Large intestine (tissue), 3 donors: Measurements from ENCODE around the gene MYZAP. TPM values are rescaled to one million over a fixed set of nuclear protein-coding genes. Genes with fewer than 3 reads are reported as not detected.

Experiments
- DNase-seq, 2 donors: peaks; one replicate each; pipeline versions ENCODE4 v3.0.0 to v3.0.0-alpha.2; 2013
- H3K27ac ChIP-seq: one replicate; pipeline ENCODE4 v1.5.1; 2013; ENCODE audit warnings: low read length
- H3K27me3 ChIP-seq: 2 replicates; pipeline ENCODE4 v1.6.1; 2013; ENCODE audit warnings: low read length; ENCODE audit not compliant: control insufficient read depth, insufficient read depth
- H3K36me3 ChIP-seq: 2 replicates; pipeline ENCODE4 v1.6.1; 2013; ENCODE audit warnings: low read length; ENCODE audit not compliant: control insufficient read depth, insufficient read depth
- H3K4me1 ChIP-seq: one replicate; pipeline ENCODE4 v1.6.1; 2013; ENCODE audit warnings: low read length; ENCODE audit not compliant: control insufficient read depth, insufficient read depth
- H3K4me3 ChIP-seq: one replicate; pipeline ENCODE4 v1.5.1; 2013; ENCODE audit warnings: low read length
- H3K9me3 ChIP-seq: one replicate; pipeline ENCODE4 v1.6.1; 2013; ENCODE audit warnings: mild to moderate bottlenecking, low read depth, low read length, moderate library complexity; ENCODE audit not compliant: control insufficient read depth
- WGBS: methylation state at CpG from one replicate; pipeline ENCODE4 v1.1.5; 2013; ENCODE audit warnings: low lambda C conversion rate; ENCODE audit not compliant: insufficient coverage; 5-methylcytosine and 5-hydroxymethylcytosine counted together
- polyA plus RNA-seq: library from polyadenylated mRNA; unstranded; fragments of 120-200 nt; gene quantifications from one replicate; pipeline ENCODE4 v1.2.1, GENCODE V29; 2013

Gene MYZAP
- polyA plus RNA-seq, 1 donor, result 17.5 TPM

- Histone ChIP-seq H3K4me3 (no peak overlapping the region), H3K9me3 (no peaks in the 10 kb centered on the region), H3K4me1 (peaks cover 7% of the 10 kb centered on the region), H3K27me3 (no peaks in the 10 kb centered on the region), H3K27ac (no peak overlapping the region), H3K36me3 (peaks cover 2% of the 10 kb centered on the region)
- DNase-seq, result no peak
- WGBS, result no CpG with 5 or more reads among the region's 6 CpGs
Observed at GRCh38 chr15:57690341-57690966, 98.8 kb downstream of the MYZAP start.

GRCh38 chr15:57691082-57691481, 99.4 kb downstream of the MYZAP start:
- peaks cover under 1% of the 10 kb centered on the region for H3K4me1 ChIP-seq
- WGBS, result no CpG with 5 or more reads among the region's 1 CpG
- DNase-seq, result no peak

GRCh38 chr15:57692709-57693108, 101.0 kb downstream of the MYZAP start:
- Histone ChIP-seq H3K36me3 (peaks cover 2% of the 10 kb centered on the region), H3K9me3 (no peaks in the 10 kb centered on the region), H3K27ac (no peak overlapping the region), H3K4me1 (no peaks in the 10 kb centered on the region), H3K4me3 (no peak overlapping the region), H3K27me3 (no peaks in the 10 kb centered on the region)
- WGBS, result 100% methylated on average over 1 of the region's 1 CpG
- DNase-seq, result no peak

More at GRCh38 chr15:57691082-57691481, 99.4 kb downstream of the MYZAP start:
- Histone ChIP-seq H3K27me3 (no peaks in the 10 kb centered on the region), H3K4me3 (no peak overlapping the region), H3K27ac (no peak overlapping the region), H3K9me3 (no peaks in the 10 kb centered on the region), H3K36me3 (peaks cover 2% of the 10 kb centered on the region)

GRCh38 chr15:57694279-57694678, 102.6 kb downstream of the MYZAP start:
- H3K27ac ChIP-seq, result no peak overlapping the region
- H3K4me3 ChIP-seq, result no peak overlapping the region
- H3K36me3 ChIP-seq, result peaks cover 2% of the 10 kb centered on the region
- H3K27me3 ChIP-seq, result no peaks in the 10 kb centered on the region
- DNase-seq, result no peak
- no peaks in the 10 kb centered on the region for H3K9me3 ChIP-seq
- H3K4me1 ChIP-seq, result no peaks in the 10 kb centered on the region
- WGBS, result 100% methylated on average over 1 of the region's 1 CpG

- H3K36me3 ChIP-seq, result no peaks in the 10 kb centered on the region
- WGBS, result 62% methylated on average over 2 of the region's 5 CpGs
- no peaks in the 10 kb centered on the region for H3K9me3 ChIP-seq
- H3K4me1 ChIP-seq, result no peaks in the 10 kb centered on the region
- H3K27ac ChIP-seq, result no peak overlapping the region
- no peak overlapping the region for H3K4me3 ChIP-seq
- H3K27me3 ChIP-seq, result no peaks in the 10 kb centered on the region
- no peak for DNase-seq
Observed at GRCh38 chr15:57696146-57696545, 104.4 kb downstream of the MYZAP start.

GRCh38 chr15:57697588-57697987, 105.9 kb downstream of the MYZAP start:
- Histone ChIP-seq H3K4me1 (no peaks in the 10 kb centered on the region), H3K27ac (no peak overlapping the region), H3K4me3 (no peak overlapping the region), H3K9me3 (no peaks in the 10 kb centered on the region), H3K36me3 (no peaks in the 10 kb centered on the region), H3K27me3 (no peaks in the 10 kb centered on the region)
- WGBS, result no CpG with 5 or more reads among the region's 4 CpGs
- no peak for DNase-seq

- no peak overlapping the region for H3K4me3 ChIP-seq
- no peak for DNase-seq
- no peak overlapping the region for H3K27ac ChIP-seq
- H3K4me1 ChIP-seq, result no peaks in the 10 kb centered on the region
- H3K36me3 ChIP-seq, result no peaks in the 10 kb centered on the region
- no peaks in the 10 kb centered on the region for H3K9me3 ChIP-seq
- no peaks in the 10 kb centered on the region for H3K27me3 ChIP-seq
Observed at GRCh38 chr15:57698243-57698642, 106.5 kb downstream of the MYZAP start.

- H3K36me3 ChIP-seq, result no peaks in the 10 kb centered on the region
- 100% methylated on average over 1 of the region's 4 CpGs for WGBS
- no peaks in the 10 kb centered on the region for H3K4me1 ChIP-seq
- no peak overlapping the region for H3K27ac ChIP-seq
- H3K27me3 ChIP-seq, result no peaks in the 10 kb centered on the region
- H3K4me3 ChIP-seq, result no peak overlapping the region
- no peak for DNase-seq
- no peaks in the 10 kb centered on the region for H3K9me3 ChIP-seq
Observed at GRCh38 chr15:57698991-57699390, 107.3 kb downstream of the MYZAP start.

GRCh38 chr15:57703387-57703786, 111.7 kb downstream of the MYZAP start:
- H3K4me1 ChIP-seq, result peaks cover 4% of the 10 kb centered on the region
- 67% methylated on average over 1 of the region's 2 CpGs for WGBS
- H3K36me3 ChIP-seq, result no peaks in the 10 kb centered on the region
- H3K27me3 ChIP-seq, result no peaks in the 10 kb centered on the region
- no peak for DNase-seq
- H3K4me3 ChIP-seq, result no peak overlapping the region
- H3K27ac ChIP-seq, result no peak overlapping the region
- H3K9me3 ChIP-seq, result peaks cover 3% of the 10 kb centered on the region

- H3K27me3 ChIP-seq, result no peaks in the 10 kb centered on the region
- WGBS, result no CpG with 5 or more reads among the region's 3 CpGs
- no peak overlapping the region for H3K27ac ChIP-seq
- no peak for DNase-seq
- H3K4me3 ChIP-seq, result no peak overlapping the region
- peaks cover 6% of the 10 kb centered on the region for H3K36me3 ChIP-seq
- peaks cover 3% of the 10 kb centered on the region for H3K9me3 ChIP-seq
- peaks cover 6% of the 10 kb centered on the region for H3K4me1 ChIP-seq
Observed at GRCh38 chr15:57704441-57704840, 112.7 kb downstream of the MYZAP start.

GRCh38 chr15:57705746-57706404, 114.2 kb downstream of the MYZAP start:
- no peaks in the 10 kb centered on the region for H3K27me3 ChIP-seq
- WGBS, result 68% methylated on average over 3 of the region's 12 CpGs
- DNase-seq, result peak in 1 of 2 donors; percentile 23
- H3K9me3 ChIP-seq, result peaks cover 3% of the 10 kb centered on the region
- H3K36me3 ChIP-seq, result peaks cover 12% of the 10 kb centered on the region
- peaks cover 6% of the 10 kb centered on the region for H3K4me1 ChIP-seq
- H3K27ac ChIP-seq, result peak overlapping the region; percentile 94
- H3K4me3 ChIP-seq, result peak overlapping the region; percentile 96
